ENCODE results near the gene PATL1.
A peak's percentile ranks its signal among the peaks of the same experiment; 100 is the strongest.
"Not testable (repeated sequence)": the region's sequence is repeated elsewhere in the genome, so short reads cannot be mapped to it uniquely, and the experiment has no call there.

The PATL1 gene

GRCh38 chr11:59676205-59676604 lies 7.4 kb upstream of the PATL1 start:
- no peak for DNase-seq (ENCODE audit: low read depth in 2 of 2)

DNA sequence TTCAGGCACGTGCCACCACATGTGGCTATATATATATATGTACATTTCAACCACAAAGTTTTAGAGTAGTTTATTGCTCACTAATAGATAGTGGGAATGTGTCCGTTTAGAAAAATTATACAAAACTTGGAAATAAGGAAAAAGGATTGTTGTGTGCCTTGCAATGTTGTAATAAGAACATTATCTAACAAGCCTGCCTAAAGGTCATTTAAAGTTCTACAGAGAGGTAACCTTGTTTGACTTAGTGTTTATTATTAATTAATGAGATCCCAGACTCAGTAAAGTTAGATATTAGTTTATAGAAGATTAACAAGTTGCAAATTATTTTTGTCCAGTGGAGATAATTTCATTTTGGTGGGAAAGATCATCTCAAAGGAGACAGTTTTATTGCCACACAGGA lies 5.5 kb upstream of the PATL1 start:
- no peak for DNase-seq (ENCODE audit: low read depth in 2 of 2)

DNA sequence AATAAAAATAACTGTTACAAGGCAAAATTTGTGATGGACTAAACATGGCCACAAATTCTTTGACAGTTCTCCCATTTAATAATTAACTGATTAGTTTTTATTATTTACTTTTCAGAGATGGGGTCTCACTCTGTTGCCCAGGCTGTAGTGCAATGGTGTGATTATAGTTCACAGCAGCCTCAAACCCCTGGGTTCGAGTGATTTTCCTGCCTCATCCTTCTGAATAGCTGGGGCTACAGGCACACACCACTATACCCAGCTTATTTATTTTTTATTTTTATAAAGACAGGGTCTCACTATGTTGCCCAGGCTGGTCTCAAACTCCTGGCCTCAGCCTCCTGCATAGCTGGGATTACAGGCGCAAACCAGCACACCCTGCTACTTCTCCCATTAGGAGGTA lies 4.5 kb upstream of the PATL1 start:
- DNase-seq (ENCODE audit: low read depth in 2 of 2) = no peak

DNA sequence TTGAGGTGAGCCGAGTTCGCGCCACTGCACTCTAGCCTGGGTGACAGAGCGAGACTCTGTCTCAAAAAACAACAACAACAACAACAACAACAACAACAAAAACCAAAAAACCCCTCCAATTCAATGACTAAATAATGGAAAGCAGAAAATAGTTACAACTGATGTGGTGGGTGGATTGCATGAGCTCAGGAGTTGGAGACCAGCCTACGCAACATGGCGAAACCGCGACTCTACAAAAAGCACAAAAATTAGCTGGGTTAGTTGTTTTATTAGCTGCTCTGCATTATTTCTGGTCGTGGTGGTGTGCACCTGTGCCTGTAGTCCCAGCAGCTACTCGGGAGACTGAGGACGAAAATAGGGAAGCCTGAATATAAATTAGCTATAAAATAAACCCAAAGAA lies 2.6 kb upstream of the PATL1 start:
- no peak for DNase-seq (ENCODE audit: low read depth in 2 of 2)

GRCh38 chr11:59669611-59670009 lies 773 bp upstream of the PATL1 start:
- DNase-seq (ENCODE audit: low read depth in 2 of 2) = no peak

DNA sequence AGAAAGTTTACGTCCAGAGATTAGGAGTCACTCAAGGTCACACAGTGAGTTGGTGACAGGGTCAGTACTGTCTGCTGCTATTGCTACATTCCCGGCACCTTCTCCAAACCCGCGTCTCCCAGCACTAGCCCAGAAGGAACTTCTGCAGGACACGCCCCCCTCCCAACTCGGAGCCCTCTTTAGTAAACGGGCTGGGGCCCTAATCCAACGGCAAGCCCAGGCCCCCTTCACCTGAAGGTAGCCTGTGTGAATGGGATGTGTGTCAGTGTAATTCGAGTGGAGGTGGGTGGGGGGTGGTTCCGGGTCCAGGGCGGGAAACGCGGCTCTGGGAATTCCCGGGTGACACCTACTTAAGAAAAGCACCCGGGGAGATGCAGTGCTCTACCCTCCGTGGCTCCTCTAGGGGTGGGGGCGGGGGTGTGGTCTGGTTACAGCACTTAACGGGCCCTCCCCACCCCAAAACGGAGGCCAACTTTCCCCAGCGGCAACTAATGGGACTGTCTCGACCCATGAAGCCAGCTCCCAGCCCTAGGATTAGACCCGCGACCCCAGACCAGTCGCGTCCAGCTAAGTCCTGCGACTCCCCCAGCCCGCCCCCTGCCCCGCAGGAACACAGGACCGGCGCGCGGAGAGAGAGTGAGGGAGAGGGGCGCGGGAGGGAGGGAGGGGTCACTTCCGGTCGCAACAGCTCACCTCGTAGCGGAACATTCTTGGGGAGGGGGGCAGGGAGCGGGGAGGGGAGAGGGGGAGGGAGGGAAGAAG lies 468 bp downstream of the PATL1 start:
- DNase-seq (ENCODE audit: low read depth in 2 of 2) = peak; percentile 50 to 66

DNA sequence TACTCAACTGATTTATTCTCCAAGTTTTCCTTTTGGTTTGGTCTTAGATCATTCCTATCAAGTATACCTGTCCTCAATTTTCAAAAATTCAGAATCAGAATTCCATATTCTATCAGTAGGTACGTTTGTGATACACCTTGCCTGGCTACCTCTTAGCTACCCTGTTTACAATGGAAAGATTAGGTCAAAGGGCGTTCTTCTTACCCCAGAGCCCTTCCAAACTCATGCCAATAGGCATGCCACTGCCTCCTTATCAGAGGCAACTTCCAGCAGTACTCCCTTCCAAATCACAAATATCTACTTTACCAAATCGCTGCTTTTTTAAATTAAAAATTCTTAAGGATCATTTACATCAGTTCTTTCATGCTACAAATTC lies 1.0 kb downstream of the PATL1 start:
- no peak for DNase-seq (ENCODE audit: low read depth in 2 of 2)

DNA sequence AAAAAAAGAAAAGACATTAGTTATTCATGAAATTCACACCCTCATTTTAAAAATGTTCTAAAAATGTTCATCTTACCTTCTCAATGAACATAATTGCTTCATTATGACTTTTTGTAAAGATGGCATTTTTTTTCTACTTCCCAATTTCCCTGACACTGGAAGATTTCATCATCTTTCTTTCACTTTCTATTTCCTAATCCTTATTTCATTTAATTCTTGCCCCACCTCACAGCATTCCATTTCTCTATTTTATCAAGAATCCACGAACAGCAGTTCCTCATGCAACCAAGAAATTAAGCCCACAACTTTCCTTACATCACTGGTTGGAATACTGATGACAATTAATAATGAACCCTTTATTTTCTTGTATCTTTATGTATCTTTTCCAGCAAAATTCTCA lies 1.9 kb downstream of the PATL1 start:
- DNase-seq (ENCODE audit: low read depth in 2 of 2) = no peak

DNA sequence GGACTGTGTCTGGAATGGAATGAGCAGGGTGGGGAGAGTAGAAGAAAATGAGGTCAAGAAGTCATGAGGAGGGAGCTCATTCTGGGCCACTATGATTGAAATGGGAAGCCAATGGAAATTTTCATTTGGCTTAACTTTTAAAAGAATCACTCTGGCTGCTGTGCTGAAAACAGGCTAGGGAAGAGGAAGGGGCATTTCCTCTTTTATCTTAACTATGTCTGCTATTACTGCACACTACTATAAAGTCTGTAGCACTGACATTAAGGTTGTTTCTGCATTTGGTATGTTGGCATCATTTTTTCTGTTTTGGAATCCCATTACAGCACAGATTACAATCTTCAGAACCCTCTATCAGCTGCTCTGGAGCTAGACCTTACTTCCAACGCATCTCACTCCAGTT lies 8.2 kb downstream of the PATL1 start:
- DNase-seq (ENCODE audit: low read depth in 2 of 2) = no peak

- DNase-seq (ENCODE audit: low read depth in 2 of 2) = no peak
Measured at GRCh38 chr11:59659981-59660380, 8.9 kb downstream of the PATL1 start.

- DNase-seq (ENCODE audit: low read depth in 2 of 2) = no peak
Measured at GRCh38 chr11:59658036-59658435, 10.8 kb downstream of the PATL1 start.

- no peak for DNase-seq (ENCODE audit: low read depth in 2 of 2)
Measured at GRCh38 chr11:59654893-59655292, 13.9 kb downstream of the PATL1 start.

GRCh38 chr11:59647245-59647980 lies 21.4 kb downstream of the PATL1 start:
- DNase-seq (ENCODE audit: low read depth in 2 of 2) = no peak

DNA sequence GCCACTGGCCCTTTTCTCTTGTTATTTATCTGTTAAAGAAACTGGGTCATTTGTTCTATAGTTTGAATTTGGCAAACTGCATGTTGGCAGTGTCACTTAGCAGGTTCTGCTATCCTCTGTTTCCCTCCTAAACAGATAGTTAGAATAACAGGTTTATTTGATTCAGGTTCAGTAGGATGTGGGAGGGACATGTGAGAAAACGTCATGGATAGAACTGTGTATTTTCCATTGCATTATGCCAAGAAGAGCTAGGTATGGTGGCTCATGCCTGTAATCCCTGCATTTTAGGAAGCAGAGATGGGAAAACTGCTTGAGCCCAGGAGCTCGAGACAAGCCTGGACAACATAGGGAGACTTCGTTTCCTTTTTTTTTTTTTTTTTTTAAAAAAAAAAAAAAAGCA lies 24.3 kb downstream of the PATL1 start:
- no peak for DNase-seq (ENCODE audit: low read depth in 2 of 2)

- DNase-seq (ENCODE audit: low read depth in 2 of 2) = no peak
Measured at GRCh38 chr11:59643390-59643789, 25.4 kb downstream of the PATL1 start.

DNA sequence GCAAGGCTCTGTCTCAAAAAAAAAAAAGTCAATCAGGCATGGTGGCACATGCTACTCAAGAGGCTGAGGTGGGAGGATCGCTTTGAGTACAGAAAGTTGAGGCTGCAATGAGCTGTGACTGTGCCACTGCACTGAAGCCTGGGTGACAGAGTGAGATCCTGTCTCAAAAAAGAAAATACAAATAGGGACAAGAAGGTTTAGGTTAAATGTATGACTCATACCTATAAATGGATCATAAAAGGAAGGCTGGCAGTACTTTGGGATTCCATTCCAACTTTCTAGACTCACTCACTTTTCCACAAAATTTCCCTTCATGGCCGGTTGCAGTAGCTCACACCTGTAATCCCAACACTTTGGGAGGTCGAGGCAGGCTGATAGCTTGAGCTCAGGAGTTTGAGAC lies 27.7 kb downstream of the PATL1 start:
- no peak for DNase-seq (ENCODE audit: low read depth in 2 of 2)

GRCh38 chr11:59630493-59630892 lies 38.3 kb downstream of the PATL1 start:
- DNase-seq (ENCODE audit: low read depth in 2 of 2) = no peak

GRCh38 chr11:59629996-59630395 lies 38.8 kb downstream of the PATL1 start:
- DNase-seq (ENCODE audit: low read depth in 2 of 2) = no peak

- not testable (repeated sequence) for DNase-seq (ENCODE audit: low read depth in 2 of 2)
Measured at GRCh38 chr11:59626969-59627368, 41.9 kb downstream of the PATL1 start.

DNA sequence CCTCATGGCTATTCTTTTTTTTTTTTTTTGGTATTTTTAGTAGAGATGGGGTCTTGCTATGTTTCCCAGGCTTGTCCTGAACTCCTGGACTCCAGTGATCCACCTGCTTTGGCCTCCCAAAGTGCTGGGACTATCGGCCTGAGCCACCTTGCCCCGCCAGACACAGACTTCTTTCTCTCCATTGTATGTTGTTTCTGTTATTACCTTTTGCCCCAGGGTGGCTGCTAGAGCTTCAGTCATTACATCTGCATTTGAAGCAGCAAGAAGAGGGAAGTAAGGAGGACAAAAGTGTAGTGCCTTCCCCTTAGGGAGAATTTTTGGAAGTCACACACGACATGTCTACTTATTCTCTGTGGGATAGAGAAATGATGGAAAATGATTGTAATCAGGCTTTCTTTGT lies 43.1 kb downstream of the PATL1 start:
- DNase-seq (ENCODE audit: low read depth in 2 of 2) = no peak

DNA sequence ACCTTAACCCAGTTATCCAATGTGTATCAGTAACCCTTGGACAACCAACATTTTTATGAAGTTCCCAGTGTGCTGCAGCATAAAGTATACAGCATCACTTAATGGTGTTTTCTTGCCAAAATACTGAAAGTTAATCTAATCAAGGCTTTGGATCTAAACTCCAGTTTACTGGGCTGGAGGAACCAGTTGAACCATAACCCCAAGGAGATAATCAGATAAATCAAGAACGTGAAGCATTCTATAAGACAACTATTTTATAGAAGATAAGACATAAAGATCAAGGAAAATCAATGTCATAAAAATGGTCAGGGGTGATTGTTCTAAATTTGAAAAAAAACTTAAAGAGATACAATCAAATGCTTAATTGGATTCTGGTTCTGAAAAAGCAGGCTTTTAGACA lies 51.0 kb downstream of the PATL1 start:
- DNase-seq (ENCODE audit: low read depth in 2 of 2) = no peak

DNA sequence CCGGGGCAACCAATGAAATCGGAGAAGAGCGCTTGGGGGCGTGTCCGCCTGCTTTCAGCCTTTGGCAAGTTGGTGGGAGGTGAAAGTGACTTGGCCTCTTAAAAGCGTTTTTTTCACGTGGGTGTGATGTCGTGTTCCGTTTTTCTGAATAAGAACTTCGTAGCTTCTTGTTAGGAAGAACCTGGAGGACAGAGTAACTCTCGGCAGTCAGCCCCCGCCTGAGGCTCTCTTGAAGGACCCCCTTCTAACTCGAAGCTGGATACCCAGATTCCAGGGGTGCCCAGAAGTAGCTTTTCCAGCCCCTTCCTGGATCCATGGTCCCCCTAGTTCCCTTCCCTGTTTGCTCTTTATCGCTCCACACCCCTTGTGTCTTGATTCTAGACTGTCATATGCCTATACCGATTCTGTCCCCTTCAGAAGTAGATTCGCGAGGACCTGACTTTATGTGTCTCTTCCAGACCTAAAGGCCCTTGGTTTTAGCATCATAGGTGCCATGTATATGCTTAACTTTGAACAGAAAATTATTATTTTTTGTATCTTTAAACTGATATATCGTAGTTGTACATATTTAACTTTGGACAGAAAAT lies 52.3 kb downstream of the PATL1 start:
- no peak for DNase-seq (ENCODE audit: low read depth in 2 of 2)
